Cerebellar cortex (tissue), 1 donor: ENCODE measurements around the gene SSTR5.

Source experiments
- DNase-seq: peaks from one replicate; pipeline ENCODE4 v3.0.0-alpha.2; 2015; ENCODE audit warnings: low spot score

Gene SSTR5

DNA sequence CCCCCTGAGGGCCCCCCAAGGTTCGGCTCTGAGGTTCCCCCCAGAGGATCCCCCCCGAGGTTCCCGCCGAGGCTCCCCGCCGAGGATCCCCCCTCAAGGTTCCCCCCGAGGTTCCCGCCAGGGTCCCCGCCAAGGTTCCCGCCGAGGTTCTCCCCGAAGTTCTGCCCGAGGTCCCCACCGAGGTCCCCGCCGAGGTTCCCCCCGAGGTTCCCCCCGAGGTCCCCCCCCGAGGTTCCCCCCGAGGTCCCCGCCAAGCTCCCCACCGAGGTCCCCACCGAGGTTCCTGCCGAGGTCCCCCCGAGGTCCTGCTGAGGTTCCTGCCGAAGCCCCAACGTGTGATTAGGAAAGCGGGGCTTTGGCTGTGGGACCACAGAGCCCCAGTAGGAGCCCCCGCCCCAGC lies 32.2 kb upstream of the SSTR5 start:
- no peak for DNase-seq

GRCh38 chr16:1042049-1042744 lies 30.4 kb upstream of the SSTR5 start:
- DNase-seq: no peak

DNA sequence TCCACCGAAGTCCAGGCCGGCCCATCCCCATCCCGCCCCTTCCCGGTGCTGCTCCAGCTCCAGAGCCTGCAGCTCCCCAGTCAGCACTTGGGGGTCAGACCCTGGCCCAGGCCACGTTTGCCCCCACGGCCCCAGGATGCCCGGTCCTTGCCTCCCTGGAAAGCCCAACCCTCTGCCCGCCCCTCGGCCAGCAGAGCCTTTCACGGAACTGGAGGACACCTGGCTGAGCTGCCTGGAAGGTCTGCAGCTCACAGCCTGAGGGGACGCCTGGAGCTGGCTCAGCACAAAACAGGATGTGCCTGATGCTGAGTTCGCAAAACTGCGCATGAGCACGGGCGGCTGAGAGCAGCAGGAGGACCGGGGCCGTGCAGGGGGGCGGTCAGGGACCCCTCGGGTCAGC lies 29.7 kb upstream of the SSTR5 start:
- DNase-seq: peak; percentile 51

- DNase-seq: no peak
These were observed 28.6 kb upstream of the SSTR5 start for GRCh38 chr16:1043881-1044451.

DNA sequence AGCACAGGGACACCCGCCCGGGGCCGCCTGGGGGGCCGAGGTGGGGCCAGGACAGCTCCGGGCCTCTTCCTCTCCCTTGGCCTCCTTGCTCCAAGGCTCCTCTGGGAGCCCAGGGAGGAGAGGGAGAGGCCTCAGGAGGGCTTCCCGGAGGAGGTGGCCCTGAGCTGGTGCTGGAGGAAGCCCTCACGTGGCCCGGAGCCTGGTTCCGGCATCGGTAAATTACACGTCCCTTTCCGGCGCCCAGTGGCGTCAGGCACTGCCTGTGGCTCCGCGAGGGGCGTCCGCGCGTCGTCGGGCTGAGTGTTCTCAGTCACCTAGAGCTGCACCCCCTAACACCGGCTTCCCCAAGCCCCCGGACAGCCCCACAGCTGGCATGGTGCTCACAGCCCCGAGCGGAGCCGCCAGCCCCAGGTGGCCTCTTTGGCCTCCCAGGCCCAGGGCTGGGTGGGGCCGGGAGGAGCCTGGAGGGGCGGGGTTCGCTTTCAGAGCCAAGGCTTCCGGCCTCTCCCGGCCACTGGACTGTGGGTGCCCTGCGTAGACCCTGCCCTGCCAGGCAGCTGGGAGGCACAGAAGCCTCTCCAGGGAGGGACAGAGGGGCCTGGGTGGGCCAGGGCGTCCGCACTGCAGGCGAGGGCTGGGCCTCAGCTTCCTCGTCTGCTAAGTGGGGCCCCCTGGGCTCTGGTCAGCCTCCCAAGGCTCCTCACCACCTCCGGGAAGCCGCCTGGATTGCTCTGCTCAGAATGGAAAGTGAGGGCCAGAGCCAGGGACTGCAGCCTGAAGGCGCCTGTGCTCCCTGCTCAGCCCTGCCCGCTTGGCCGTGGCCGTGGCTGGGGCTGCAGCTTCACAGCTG lies 27.9 kb upstream of the SSTR5 start:
- no peak for DNase-seq

DNA sequence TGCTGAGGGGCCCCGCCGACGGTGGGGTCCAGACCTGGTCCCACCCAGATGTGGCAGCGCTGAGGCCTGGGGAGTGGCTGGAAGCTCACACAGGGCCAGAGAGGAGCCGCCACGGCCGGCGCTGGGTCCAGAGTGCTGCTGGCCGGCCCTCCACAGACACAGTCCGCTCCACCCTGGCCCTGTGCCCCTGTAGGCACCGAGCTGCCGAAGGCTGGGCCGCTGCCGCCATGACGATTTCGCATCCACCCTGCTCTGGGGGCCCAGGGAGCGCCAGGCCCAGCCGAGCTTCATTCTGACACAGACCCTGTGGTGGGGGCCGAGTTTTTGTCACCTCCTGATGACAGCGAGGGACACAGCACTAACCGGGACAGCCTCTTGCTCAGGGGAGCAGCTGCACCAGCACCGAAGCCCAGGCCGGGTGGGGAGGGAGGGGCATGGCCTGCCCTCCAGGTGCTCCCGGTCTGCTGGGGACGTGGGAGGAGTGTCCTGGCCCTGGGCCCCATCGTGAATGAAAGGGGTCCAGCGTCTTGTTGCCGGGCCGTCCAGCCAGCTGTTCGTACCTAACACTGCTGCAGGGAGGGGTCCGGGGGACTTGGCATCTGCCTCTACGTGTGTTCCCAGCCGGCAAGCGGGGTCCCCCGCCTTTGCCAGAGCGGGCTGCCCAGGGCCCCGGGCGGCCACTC lies 27.1 kb upstream of the SSTR5 start:
- DNase-seq: no peak

- DNase-seq: no peak
These were observed 26.3 kb upstream of the SSTR5 start for GRCh38 chr16:1045993-1046911.

DNA sequence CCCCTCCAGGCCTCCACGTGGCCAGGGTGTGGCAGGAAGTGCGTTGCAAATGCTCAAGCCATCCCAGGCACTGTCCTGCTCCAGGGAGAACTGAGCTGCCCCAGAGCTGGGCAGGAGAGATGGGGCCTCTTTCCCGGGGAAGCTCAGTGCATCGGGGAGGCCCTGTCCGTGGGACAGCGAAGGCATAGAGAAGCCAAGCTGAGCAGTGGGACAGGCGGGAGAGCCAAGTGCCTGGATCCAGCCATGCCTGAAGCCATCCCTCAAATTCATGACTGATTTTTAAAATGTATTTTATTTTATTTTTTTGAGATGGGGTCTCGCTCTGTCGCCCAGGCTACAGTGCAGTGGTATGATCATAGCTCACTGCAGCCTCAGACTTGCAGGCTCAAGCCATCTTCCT lies 25.4 kb upstream of the SSTR5 start:
- DNase-seq: no peak

DNA sequence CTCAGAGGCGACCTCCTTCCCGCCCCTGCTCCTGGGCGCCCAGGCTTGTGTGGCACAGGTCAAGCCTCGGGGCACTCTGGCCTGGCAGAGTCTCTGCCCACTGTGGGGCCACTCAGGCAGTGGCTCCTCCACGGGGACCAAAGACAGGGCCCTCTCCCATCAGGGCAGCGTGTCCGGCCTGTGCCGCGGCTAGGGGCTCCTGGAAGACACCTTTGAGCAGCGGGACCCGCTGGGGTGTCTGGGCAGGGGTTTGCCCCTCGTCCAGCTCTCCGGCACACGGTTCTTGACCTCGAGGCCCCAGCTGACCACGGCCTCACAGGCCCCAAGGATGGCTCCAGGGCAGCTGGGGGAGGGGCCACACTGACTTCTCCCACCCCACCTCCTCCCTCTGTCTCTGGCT lies 24.7 kb upstream of the SSTR5 start:
- DNase-seq: no peak

- DNase-seq: peak; percentile 61
These were observed 24.0 kb upstream of the SSTR5 start for GRCh38 chr16:1048442-1049112.

DNA sequence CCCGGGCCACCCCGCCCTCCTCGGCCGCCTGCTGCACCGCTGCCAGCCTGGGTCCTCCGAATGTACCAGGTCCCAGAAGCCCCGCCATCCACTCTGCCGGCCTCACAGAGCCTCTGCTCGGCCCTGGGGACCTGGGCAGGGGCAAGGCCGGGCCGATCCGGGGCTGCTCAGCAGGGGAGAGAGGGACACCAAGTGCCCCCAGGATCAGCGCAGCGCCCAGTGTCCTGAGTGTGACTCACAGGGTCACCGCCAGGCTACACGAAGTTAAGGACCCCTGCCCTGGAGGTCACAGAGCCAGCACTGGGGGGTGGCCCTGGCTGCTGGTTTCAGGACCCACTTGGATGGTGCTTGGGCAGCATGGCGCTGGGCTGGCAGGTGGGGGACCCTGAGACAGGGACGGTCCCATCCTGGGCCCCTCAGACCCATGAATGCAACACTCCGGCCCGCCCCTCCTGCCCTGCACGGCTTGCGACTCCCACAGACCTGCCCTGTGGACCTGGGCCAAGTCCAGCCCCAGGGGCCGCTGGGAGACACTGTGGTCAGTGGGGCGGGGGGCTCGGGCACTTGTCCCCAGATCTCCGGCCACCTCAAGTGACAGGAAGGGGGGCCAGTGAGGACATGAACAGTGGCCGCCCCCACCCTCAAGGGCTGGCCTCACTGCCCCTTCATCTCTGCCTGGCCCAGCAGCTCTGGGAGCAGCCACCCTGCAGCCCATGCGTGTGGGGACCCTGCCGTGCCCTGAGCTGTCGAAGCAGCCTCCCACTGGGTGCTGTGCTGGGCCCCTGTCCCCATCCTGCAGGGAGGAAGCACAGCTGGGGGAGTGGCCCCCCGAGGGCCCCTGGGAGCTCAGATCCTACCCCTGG lies 23.2 kb upstream of the SSTR5 start:
- DNase-seq: no peak

GRCh38 chr16:1049976-1050247 lies 22.6 kb upstream of the SSTR5 start:
- no peak for DNase-seq

- DNase-seq: no peak
These were observed 22.0 kb upstream of the SSTR5 start for GRCh38 chr16:1050516-1050915.

- DNase-seq: no peak
These were observed 21.6 kb upstream of the SSTR5 start for GRCh38 chr16:1050921-1051320.

DNA sequence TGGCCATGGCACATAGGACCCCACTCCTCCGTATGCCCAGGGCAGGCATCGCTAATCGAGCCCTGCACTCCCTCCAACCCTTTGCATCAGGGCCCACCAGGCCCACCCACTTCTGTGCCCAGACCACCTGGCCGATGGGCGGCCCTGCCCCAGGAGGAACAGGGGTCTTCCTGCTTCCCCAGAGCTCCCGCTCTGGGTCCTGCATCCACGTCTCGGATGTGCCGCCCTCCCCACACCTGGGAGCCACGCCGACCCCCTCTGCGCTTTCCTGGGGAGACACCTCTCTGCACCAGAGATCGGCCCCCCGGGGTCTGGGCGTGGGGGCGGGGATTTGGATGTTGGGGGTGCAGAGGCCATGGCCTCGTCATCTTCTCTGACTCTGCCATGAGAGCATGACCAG lies 21.1 kb upstream of the SSTR5 start:
- no peak for DNase-seq

DNA sequence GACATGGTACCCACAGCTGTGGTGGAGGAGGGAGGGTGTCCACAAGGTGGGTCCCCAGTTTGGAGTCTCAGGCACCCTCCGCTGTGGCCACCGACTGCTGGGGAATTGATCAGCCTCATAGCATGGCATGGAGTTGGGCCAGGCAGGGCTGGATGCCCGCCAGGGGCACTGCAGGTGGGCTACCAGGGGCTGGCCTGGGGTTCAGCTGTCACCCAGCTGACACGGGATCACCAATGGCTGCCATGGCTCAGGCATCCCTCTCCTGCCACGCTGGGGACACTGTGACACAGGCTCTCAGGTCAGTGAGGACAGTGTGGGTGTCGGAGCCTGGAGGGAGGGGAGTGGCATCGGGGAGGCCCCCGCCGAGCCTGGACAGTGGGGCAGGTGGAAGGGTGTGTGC lies 19.8 kb upstream of the SSTR5 start:
- DNase-seq: no peak

- no peak for DNase-seq
These were observed 19.4 kb upstream of the SSTR5 start for GRCh38 chr16:1053121-1053521.

DNA sequence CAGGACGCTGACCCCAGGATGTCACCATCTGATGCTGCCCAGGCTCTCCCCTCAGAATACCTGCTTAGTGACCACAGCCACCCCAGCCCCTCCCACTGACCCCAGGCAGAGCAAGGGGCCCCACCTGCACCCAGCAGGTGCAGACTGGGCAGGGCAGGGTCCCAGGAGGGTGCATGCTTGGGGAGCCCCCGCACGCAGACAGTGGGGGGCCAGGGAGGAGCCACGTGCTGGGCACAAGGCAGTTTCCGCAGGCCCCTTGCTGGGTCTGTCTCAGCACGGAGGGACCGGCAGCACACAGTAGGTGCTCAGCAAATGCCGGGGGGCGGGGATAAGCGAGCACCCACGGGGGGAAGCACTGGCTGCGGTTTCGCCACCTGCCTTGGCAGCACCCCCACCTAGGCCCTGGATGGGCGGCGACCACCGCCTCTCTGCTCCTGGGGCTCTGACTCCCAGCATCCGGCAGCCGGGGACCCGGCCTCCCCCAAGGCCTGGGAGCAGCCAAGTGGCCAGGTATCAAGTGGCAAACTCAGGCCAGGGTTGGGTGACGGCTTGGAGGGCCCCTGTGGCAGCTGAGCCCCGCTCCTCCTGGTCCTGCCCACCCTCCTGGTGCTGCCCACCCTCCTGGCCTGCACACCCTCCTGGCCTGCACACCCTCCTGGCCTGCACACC lies 18.7 kb upstream of the SSTR5 start:
- DNase-seq: no peak

- DNase-seq: peak; percentile 46
These were observed 17.6 kb upstream of the SSTR5 start for GRCh38 chr16:1054660-1055556.
